Mucosa of rectum (tissue), 2 donors: ENCODE measurements around the gene AGPAT3.

Experiments
- H3K27ac ChIP-seq, 2 donors: one replicate each; pipeline ENCODE4 v1.7.0; 2013; ENCODE audit warnings: inconsistent platforms in 2 of 2, low read depth in 2 of 2, low read length in 2 of 2
- H3K27me3 ChIP-seq, 2 donors: one replicate each; pipeline ENCODE4 v1.7.0; 2013; ENCODE audit warnings: low read length in 2 of 2; ENCODE audit not compliant: control insufficient read depth in 2 of 2, insufficient read depth in 2 of 2
- H3K36me3 ChIP-seq, 2 donors: one replicate each; pipeline ENCODE4 v1.7.0; 2013; ENCODE audit warnings: low read length in 2 of 2; ENCODE audit not compliant: control insufficient read depth in 2 of 2, insufficient read depth in 2 of 2
- H3K4me1 ChIP-seq, 2 donors: one replicate each; pipeline ENCODE4 v1.7.0; 2013; ENCODE audit warnings: low read length in 2 of 2, mild to moderate bottlenecking in 1 of 2; ENCODE audit not compliant: control insufficient read depth in 2 of 2, insufficient read depth in 2 of 2
- H3K4me3 ChIP-seq, 2 donors: one replicate each; pipeline ENCODE4 v1.7.0; 2013; ENCODE audit warnings: low read length in 2 of 2
- H3K9ac ChIP-seq, 2 donors: one replicate each; pipeline ENCODE4 v1.7.0; 2013; ENCODE audit warnings: low read length in 2 of 2, low read depth in 1 of 2, mild to moderate bottlenecking in 1 of 2
- H3K9me3 ChIP-seq, 2 donors: one replicate each; pipeline ENCODE4 v1.7.0; 2013; ENCODE audit warnings: low read length in 2 of 2; ENCODE audit not compliant: control insufficient read depth in 2 of 2
- donor health status: healthy.
- donor health status: Normal muscosa, but diverticular disease.

Gene AGPAT3

GRCh38 chr21:43954042-43954441, 89.0 kb downstream of the AGPAT3 start:
- Histone ChIP-seq H3K9ac (no peak overlapping the region), H3K4me1 (peaks cover 4 to 5% of the 10 kb centered on the region in 2 donors), H3K27me3 (no peaks in the 10 kb centered on the region), H3K4me3 (no peak overlapping the region), H3K36me3 (no peaks in the 10 kb centered on the region), H3K9me3 (peaks cover 0 to 2% of the 10 kb centered on the region in 2 donors), H3K27ac (no peak overlapping the region)

- Histone ChIP-seq H3K4me3 (no peak overlapping the region), H3K27me3 (no peaks in the 10 kb centered on the region), H3K27ac (no peak overlapping the region), H3K9me3 (no peaks in the 10 kb centered on the region), H3K4me1 (peaks cover 5 to 6% of the 10 kb centered on the region in 2 donors), H3K9ac (no peak overlapping the region), H3K36me3 (peaks cover 4% of the 10 kb centered on the region in 2 donors)
Observed at GRCh38 chr21:43954896-43955295, 89.9 kb downstream of the AGPAT3 start.

GRCh38 chr21:43956019-43956669, 91.1 kb downstream of the AGPAT3 start:
- no peak overlapping the region for H3K9ac ChIP-seq
- no peak overlapping the region for H3K4me3 ChIP-seq
- peaks cover 11 to 14% of the 10 kb centered on the region in 2 donors for H3K36me3 ChIP-seq
- no peaks in the 10 kb centered on the region for H3K27me3 ChIP-seq
- no peak overlapping the region for H3K27ac ChIP-seq
- H3K9me3 ChIP-seq, result no peaks in the 10 kb centered on the region
- H3K4me1 ChIP-seq, result peaks cover 5 to 8% of the 10 kb centered on the region in 2 donors

GRCh38 chr21:43956670-43957035, 91.6 kb downstream of the AGPAT3 start:
- H3K27ac ChIP-seq, result no peak overlapping the region
- H3K9me3 ChIP-seq, result no peaks in the 10 kb centered on the region
- peaks cover 16 to 19% of the 10 kb centered on the region in 2 donors for H3K36me3 ChIP-seq
- H3K4me3 ChIP-seq, result no peak overlapping the region
- peaks cover 5 to 8% of the 10 kb centered on the region in 2 donors for H3K4me1 ChIP-seq
- H3K9ac ChIP-seq, result no peak overlapping the region
- no peaks in the 10 kb centered on the region for H3K27me3 ChIP-seq

GRCh38 chr21:43957128-43957571, 92.1 kb downstream of the AGPAT3 start:
- Histone ChIP-seq H3K9ac (no peak overlapping the region), H3K27ac (no peak overlapping the region), H3K36me3 (peaks cover 17 to 19% of the 10 kb centered on the region in 2 donors), H3K9me3 (no peaks in the 10 kb centered on the region), H3K4me1 (peaks cover 3 to 7% of the 10 kb centered on the region in 2 donors), H3K4me3 (no peak overlapping the region), H3K27me3 (no peaks in the 10 kb centered on the region)

- no peak overlapping the region for H3K4me3 ChIP-seq
- peaks cover 17 to 19% of the 10 kb centered on the region in 2 donors for H3K36me3 ChIP-seq
- H3K9ac ChIP-seq, result no peak overlapping the region
- H3K27ac ChIP-seq, result no peak overlapping the region
- no peaks in the 10 kb centered on the region for H3K27me3 ChIP-seq
- H3K9me3 ChIP-seq, result no peaks in the 10 kb centered on the region
- H3K4me1 ChIP-seq, result peaks cover 0 to 4% of the 10 kb centered on the region in 2 donors
Observed at GRCh38 chr21:43957611-43958362, 92.8 kb downstream of the AGPAT3 start.

GRCh38 chr21:43958364-43959158, 93.5 kb downstream of the AGPAT3 start:
- H3K9ac ChIP-seq, result no peak overlapping the region

GRCh38 chr21:43959231-43960116, 94.5 kb downstream of the AGPAT3 start:
- Histone ChIP-seq H3K27me3 (no peaks in the 10 kb centered on the region), H3K27ac (no peak overlapping the region), H3K9ac (no peak overlapping the region), H3K36me3 (peaks cover 17 to 19% of the 10 kb centered on the region in 2 donors), H3K9me3 (no peaks in the 10 kb centered on the region), H3K4me1 (peaks cover 0 to 4% of the 10 kb centered on the region in 2 donors), H3K4me3 (no peak overlapping the region)

More at GRCh38 chr21:43958364-43959158, 93.5 kb downstream of the AGPAT3 start:
- no peaks in the 10 kb centered on the region for H3K9me3 ChIP-seq
- no peak overlapping the region for H3K27ac ChIP-seq
- peaks cover 0 to 4% of the 10 kb centered on the region in 2 donors for H3K4me1 ChIP-seq
- H3K27me3 ChIP-seq, result no peaks in the 10 kb centered on the region
- peaks cover 17 to 19% of the 10 kb centered on the region in 2 donors for H3K36me3 ChIP-seq
- H3K4me3 ChIP-seq, result no peak overlapping the region

- H3K9ac ChIP-seq, result no peak overlapping the region
- H3K9me3 ChIP-seq, result no peaks in the 10 kb centered on the region
- H3K27me3 ChIP-seq, result no peaks in the 10 kb centered on the region
- no peak overlapping the region for H3K4me3 ChIP-seq
- H3K36me3 ChIP-seq, result peaks cover 17 to 23% of the 10 kb centered on the region in 2 donors
- H3K4me1 ChIP-seq, result peaks cover 0 to 4% of the 10 kb centered on the region in 2 donors
- H3K27ac ChIP-seq, result no peak overlapping the region
Observed at GRCh38 chr21:43961382-43961909, 96.4 kb downstream of the AGPAT3 start.
